ENCODE data around the gene KIAA0930.

KIAA0930 gene

DNA sequence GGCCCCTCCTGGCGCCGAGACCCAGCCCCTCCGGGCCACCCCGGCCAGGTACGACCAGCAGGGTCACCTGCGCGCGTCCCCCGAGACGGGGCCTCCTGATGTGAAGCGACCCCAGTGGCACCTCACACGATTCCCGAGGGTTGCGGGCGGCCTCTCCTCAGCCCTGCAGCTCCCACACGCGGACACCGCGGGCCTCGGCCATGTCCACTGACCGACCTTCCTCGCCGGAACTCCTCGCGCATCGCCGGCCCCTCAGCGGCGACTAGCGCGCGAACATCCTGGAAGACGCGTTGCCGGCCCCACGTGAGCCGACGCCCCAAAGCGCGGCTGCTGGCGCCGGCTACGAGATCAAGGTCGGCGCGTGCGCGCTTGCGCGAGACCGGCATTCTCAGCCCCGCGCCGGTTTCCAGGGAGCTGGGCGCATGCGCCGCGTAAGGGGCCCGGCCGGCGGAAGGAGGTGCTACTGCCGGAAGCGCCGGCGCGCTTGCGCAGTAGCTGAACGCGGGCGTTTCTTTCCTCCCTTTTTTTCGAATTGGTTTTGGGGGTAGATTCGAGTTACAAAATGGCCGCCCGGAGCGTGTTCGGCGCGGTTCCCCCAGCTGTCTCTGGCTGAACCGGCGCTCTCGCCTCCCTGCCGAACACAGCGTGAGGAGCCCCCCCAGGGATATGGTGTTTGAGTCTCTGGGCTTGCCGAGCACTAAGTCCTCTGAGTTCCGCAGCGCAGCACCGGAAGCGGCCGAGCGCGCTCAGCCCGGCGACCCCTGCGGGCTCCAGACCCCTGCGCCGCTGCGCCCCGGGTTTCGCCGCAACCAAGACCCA lies 77.0 kb downstream of the KIAA0930 start, which contains the start of gene NUP50 (continued):
- TF ChIP-seq ZNF184 (tag by site-specific recombination; IDR thresholded peaks at IDR 0.05) (no peak), SP7 (tag by site-specific recombination; IDR thresholded peaks at IDR 0.05) (peak; percentile 71), ZNF580 (tag by site-specific recombination; IDR thresholded peaks at IDR 0.05) (no peak), ZFHX2 (tag by site-specific recombination; conservative IDR thresholded peaks at IDR 0.05) (no peak; the same call in 1 of the 2 replicates), ZNF830 (tag by site-specific recombination; IDR thresholded peaks at IDR 0.05; ENCODE audit: low read depth) (no peak), GLIS2 (tag by site-specific recombination; IDR thresholded peaks at IDR 0.05) (peak; percentile 94), WT1 (tag by site-specific recombination; IDR thresholded peaks at IDR 0.05) (peak; percentile 52; the same call in 1 of the 2 replicates), ZNF146 (tag by site-specific recombination; IDR thresholded peaks at IDR 0.05) (no peak), YY1 (tag by site-specific recombination; IDR thresholded peaks at IDR 0.05) (peak; percentile 52), PRDM2 (tag by site-specific recombination; IDR thresholded peaks at IDR 0.05; ENCODE audit: borderline replicate concordance) (no peak), ZNF529 (tag by site-specific recombination; IDR thresholded peaks at IDR 0.05; ENCODE audit: insufficient replicate concordance) (no peak), ZBTB11 (tag by site-specific recombination; conservative IDR thresholded peaks at IDR 0.05; ENCODE audit: low read depth) (0 out of 2 replicates have a peak, but pooled peaks have one; percentile 9), ZFP37 (tag by site-specific recombination; IDR thresholded peaks at IDR 0.05) (peak; percentile 75), ZNF777 (tag by site-specific recombination; IDR thresholded peaks at IDR 0.05; ENCODE audit: borderline replicate concordance) (peak; percentile 68; the same call in 1 of the 2 replicates), REPIN1 (tag by site-specific recombination; IDR thresholded peaks at IDR 0.05; ENCODE audit: low read depth) (no peak)
- TF ChIP-seq, protein P1, sequence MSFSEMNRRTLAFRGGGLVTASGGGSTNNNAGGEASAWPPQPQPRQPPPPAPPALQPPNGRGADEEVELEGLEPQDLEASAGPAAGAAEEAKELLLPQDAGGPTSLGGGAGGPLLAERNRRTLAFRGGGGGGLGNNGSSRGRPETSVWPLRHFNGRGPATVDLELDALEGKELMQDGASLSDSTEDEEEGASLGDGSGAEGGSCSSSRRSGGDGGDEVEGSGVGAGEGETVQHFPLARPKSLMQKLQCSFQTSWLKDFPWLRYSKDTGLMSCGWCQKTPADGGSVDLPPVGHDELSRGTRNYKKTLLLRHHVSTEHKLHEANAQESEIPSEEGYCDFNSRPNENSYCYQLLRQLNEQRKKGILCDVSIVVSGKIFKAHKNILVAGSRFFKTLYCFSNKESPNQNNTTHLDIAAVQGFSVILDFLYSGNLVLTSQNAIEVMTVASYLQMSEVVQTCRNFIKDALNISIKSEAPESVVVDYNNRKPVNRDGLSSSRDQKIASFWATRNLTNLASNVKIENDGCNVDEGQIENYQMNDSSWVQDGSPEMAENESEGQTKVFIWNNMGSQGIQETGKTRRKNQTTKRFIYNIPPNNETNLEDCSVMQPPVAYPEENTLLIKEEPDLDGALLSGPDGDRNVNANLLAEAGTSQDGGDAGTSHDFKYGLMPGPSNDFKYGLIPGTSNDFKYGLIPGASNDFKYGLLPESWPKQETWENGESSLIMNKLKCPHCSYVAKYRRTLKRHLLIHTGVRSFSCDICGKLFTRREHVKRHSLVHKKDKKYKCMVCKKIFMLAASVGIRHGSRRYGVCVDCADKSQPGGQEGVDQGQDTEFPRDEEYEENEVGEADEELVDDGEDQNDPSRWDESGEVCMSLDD (tag by site-specific recombination; IDR thresholded peaks at IDR 0.05), result peak; percentile 86; the same call in 1 of the 2 replicates
- TF ChIP-seq, protein P2, sequence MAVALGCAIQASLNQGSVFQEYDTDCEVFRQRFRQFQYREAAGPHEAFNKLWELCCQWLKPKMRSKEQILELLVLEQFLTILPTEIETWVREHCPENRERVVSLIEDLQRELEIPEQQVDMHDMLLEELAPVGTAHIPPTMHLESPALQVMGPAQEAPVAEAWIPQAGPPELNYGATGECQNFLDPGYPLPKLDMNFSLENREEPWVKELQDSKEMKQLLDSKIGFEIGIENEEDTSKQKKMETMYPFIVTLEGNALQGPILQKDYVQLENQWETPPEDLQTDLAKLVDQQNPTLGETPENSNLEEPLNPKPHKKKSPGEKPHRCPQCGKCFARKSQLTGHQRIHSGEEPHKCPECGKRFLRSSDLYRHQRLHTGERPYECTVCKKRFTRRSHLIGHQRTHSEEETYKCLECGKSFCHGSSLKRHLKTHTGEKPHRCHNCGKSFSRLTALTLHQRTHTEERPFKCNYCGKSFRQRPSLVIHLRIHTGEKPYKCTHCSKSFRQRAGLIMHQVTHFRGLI (tag by site-specific recombination; IDR thresholded peaks at IDR 0.05), result no peak
- TF ChIP-seq, protein P3, sequence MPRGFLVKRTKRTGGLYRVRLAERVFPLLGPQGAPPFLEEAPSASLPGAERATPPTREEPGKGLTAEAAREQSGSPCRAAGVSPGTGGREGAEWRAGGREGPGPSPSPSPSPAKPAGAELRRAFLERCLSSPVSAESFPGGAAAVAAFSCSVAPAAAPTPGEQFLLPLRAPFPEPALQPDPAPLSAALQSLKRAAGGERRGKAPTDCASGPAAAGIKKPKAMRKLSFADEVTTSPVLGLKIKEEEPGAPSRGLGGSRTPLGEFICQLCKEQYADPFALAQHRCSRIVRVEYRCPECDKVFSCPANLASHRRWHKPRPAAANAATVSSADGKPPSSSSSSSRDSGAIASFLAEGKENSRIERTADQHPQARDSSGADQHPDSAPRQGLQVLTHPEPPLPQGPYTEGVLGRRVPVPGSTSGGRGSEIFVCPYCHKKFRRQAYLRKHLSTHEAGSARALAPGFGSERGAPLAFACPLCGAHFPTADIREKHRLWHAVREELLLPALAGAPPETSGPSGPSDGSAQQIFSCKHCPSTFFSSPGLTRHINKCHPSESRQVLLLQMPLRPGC (tag by site-specific recombination; IDR thresholded peaks at IDR 0.05), result peak; percentile 23; the same call in 1 of the 2 replicates
